ENCODE measurements around the gene PPFIA1. TPM values are rescaled to one million over a fixed set of nuclear protein-coding genes. Genes with fewer than 3 reads are reported as not detected.

PPFIA1 gene
- total and polyA plus RNA-seq, 2 experiments from 2014 or later, result 36.0 to 39.6 TPM

DNA sequence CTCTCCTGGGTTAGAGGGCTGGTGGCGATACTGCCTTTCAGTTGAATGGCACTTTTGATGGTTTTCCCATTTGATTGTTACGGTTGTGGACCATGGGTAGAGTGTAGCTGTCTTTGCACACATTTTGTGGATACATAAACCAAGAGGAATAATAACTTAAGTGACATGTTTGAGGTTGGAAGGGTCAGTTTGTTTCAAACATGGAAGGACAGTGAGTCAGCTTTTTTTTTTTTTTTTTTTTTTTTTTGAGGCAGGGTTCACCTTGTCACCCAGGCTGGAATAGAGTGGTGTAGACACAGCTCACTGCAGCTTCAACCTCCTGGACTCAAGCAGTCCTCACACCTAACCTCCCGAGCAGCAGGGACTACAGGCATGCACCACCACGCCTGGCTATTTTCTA is 41.1 kb downstream of the PPFIA1 start:
- H3K9me2 ChIP-seq (replicated peaks; ENCODE audit: insufficient read depth), result no peaks in the 10 kb centered on the region
- no peak overlapping the region for H3K4me3 ChIP-seq
- H3K4me1 ChIP-seq (ENCODE audit: insufficient read depth), result peaks cover 5% of the 10 kb centered on the region
- no peak overlapping the region for H2AFZ ChIP-seq
- peaks cover 11% of the 10 kb centered on the region for H4K20me1 ChIP-seq (ENCODE audit: insufficient read depth, poor library complexity, severe bottlenecking)
- no peak for DNase-seq (ENCODE audit: low spot score)
- 96% methylated on average over 4 of the region's 4 CpGs for WGBS (ENCODE audit: low lambda C conversion rate, missing lambda C conversion rate)
- peaks cover 70% of the 10 kb centered on the region for H3K79me2 ChIP-seq
- H3K4me2 ChIP-seq, result no peak overlapping the region
- H3K36me3 ChIP-seq (replicated peaks; ENCODE audit: insufficient read depth, low read depth), result no peaks in the 10 kb centered on the region
- H3K27ac ChIP-seq, result no peak overlapping the region
- no peaks in the 10 kb centered on the region for H3K9me3 ChIP-seq (ENCODE audit: low read depth)
- no peaks in the 10 kb centered on the region for H3K27me3 ChIP-seq
- TF ChIP-seq EZH2phosphoT487 (IDR thresholded peaks at IDR 0.05; ENCODE audit: low read depth, severe bottlenecking, unreplicated experiment) (no peak), EZH2 (IDR thresholded peaks at IDR 0.05; ENCODE audit: borderline replicate concordance) (no peak)
- TF ChIP-seq, protein P1, sequence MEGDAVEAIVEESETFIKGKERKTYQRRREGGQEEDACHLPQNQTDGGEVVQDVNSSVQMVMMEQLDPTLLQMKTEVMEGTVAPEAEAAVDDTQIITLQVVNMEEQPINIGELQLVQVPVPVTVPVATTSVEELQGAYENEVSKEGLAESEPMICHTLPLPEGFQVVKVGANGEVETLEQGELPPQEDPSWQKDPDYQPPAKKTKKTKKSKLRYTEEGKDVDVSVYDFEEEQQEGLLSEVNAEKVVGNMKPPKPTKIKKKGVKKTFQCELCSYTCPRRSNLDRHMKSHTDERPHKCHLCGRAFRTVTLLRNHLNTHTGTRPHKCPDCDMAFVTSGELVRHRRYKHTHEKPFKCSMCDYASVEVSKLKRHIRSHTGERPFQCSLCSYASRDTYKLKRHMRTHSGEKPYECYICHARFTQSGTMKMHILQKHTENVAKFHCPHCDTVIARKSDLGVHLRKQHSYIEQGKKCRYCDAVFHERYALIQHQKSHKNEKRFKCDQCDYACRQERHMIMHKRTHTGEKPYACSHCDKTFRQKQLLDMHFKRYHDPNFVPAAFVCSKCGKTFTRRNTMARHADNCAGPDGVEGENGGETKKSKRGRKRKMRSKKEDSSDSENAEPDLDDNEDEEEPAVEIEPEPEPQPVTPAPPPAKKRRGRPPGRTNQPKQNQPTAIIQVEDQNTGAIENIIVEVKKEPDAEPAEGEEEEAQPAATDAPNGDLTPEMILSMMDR (IDR thresholded peaks at IDR 0.05; ENCODE audit: poor library complexity), result no peak

DNA sequence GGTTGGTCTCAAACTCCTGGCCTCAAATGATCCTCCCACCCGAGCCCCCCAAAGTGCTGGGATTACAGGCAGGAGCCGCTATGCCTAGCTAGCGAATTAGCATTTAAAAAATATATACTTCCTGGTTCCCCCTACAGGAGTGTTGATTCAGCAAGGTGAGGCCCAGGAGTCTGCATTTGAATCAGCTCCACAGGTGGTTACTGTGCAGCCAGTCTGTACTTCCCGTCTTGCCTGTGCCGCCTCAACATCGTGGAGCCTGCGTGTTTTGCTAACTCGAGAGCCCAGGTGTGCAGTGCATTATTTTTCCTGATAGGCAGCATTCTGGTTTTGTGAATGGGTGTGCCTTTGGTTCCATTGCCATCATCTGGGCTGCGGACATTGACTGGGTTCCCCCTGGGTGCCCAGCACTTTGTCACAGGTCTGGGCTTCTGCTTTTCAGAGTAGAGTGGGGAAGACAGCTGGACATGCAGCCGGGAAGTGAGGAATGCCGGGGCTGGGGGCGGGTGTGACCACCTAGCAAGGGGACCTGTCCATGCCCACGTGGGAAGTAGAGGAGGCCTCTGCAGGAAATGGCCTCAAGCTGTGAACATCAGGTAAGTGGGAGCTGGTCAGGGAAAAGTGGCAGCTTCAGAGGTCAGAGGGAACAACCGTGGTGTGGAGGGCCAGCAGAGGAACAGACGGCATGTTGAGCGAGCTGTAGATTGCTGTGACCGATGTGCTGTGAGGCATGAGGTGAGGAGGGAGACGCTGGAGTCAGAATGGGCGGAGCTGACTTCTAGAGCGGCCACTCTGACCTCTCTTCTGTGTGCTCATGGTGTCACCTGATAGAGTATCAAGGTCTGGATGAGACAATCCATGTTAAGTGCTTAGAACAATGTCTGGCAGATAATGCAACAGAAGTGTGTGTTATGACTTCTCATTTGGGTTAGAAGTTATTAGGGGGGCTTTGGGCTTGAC is 42.2 kb downstream of the PPFIA1 start:
- Histone ChIP-seq H3K79me2 (peaks cover 72% of the 10 kb centered on the region), H4K20me1 (ENCODE audit: insufficient read depth, poor library complexity, severe bottlenecking) (peaks cover 11% of the 10 kb centered on the region), H3K27me3 (no peaks in the 10 kb centered on the region), H3K4me3 (no peak overlapping the region), H3K4me1 (ENCODE audit: insufficient read depth) (peaks cover 5% of the 10 kb centered on the region), H3K27ac (peak overlapping the region; percentile 46), H3K9me3 (ENCODE audit: low read depth) (no peaks in the 10 kb centered on the region), H3K36me3 (replicated peaks; ENCODE audit: insufficient read depth, low read depth) (no peaks in the 10 kb centered on the region), H3K4me2 (no peak overlapping the region), H2AFZ (no peak overlapping the region), H3K9me2 (replicated peaks; ENCODE audit: insufficient read depth) (no peaks in the 10 kb centered on the region)
- WGBS (ENCODE audit: low lambda C conversion rate, missing lambda C conversion rate), result 73% methylated on average over 20 of the region's 20 CpGs
- peak; percentile 57 for DNase-seq (ENCODE audit: low spot score)
- TF ChIP-seq EZH2phosphoT487 (IDR thresholded peaks at IDR 0.05; ENCODE audit: low read depth, severe bottlenecking, unreplicated experiment) (no peak), EZH2 (IDR thresholded peaks at IDR 0.05; ENCODE audit: borderline replicate concordance) (no peak)
- TF ChIP-seq, protein P1 (IDR thresholded peaks at IDR 0.05; ENCODE audit: poor library complexity), result no peak

DNA sequence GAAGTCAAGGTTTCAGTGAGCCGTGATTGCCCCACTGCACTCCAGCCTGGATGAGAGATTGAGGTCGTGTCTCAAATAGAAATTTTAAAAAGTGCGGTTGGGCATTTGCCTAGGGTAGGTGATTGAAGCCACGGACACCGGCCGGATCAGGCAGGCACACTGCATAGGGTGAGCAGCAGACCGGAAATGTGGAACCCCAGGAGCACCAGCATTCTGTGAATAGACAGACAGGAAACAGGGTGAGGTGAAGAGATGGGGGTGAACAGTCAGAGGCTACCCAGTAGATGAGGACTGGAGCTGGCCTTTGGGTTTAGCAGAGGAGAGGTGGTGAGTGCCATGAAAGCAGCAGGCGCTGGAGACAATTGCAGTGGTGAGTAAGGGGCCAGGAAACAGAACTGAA is 43.5 kb downstream of the PPFIA1 start:
- Histone ChIP-seq H3K9me3 (ENCODE audit: low read depth) (no peaks in the 10 kb centered on the region), H3K27me3 (no peaks in the 10 kb centered on the region), H2AFZ (no peak overlapping the region), H3K4me3 (no peak overlapping the region), H3K9me2 (replicated peaks; ENCODE audit: insufficient read depth) (no peaks in the 10 kb centered on the region), H3K79me2 (peaks cover 63% of the 10 kb centered on the region), H3K4me1 (ENCODE audit: insufficient read depth) (peaks cover 5% of the 10 kb centered on the region), H3K4me2 (no peak overlapping the region), H3K27ac (no peak overlapping the region), H4K20me1 (ENCODE audit: insufficient read depth, poor library complexity, severe bottlenecking) (peaks cover 15% of the 10 kb centered on the region), H3K36me3 (replicated peaks; ENCODE audit: insufficient read depth, low read depth) (no peaks in the 10 kb centered on the region)
- TF ChIP-seq EZH2phosphoT487 (IDR thresholded peaks at IDR 0.05; ENCODE audit: low read depth, severe bottlenecking, unreplicated experiment) (no peak), EZH2 (IDR thresholded peaks at IDR 0.05; ENCODE audit: borderline replicate concordance) (no peak)
- TF ChIP-seq, protein P1 (IDR thresholded peaks at IDR 0.05; ENCODE audit: poor library complexity), result no peak
- 92% methylated on average over 8 of the region's 8 CpGs for WGBS (ENCODE audit: low lambda C conversion rate, missing lambda C conversion rate)
- no peak for DNase-seq (ENCODE audit: low spot score)

All from hepatocyte (in vitro differentiated cells).